Measurements from ENCODE around the gene NELFCD. TPM values are rescaled to one million over a fixed set of nuclear protein-coding genes. Genes with fewer than 3 reads are reported as not detected.
"Not testable (repeated sequence)": the region's sequence is repeated elsewhere in the genome, so short reads cannot be mapped to it uniquely, and the experiment has no call there.

NELFCD gene, protein sequence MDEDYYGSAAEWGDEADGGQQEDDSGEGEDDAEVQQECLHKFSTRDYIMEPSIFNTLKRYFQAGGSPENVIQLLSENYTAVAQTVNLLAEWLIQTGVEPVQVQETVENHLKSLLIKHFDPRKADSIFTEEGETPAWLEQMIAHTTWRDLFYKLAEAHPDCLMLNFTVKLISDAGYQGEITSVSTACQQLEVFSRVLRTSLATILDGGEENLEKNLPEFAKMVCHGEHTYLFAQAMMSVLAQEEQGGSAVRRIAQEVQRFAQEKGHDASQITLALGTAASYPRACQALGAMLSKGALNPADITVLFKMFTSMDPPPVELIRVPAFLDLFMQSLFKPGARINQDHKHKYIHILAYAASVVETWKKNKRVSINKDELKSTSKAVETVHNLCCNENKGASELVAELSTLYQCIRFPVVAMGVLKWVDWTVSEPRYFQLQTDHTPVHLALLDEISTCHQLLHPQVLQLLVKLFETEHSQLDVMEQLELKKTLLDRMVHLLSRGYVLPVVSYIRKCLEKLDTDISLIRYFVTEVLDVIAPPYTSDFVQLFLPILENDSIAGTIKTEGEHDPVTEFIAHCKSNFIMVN
- total RNA-seq (2014; rRNA removed; shearing (Covaris generic)), result 36.8 and 39.8 TPM in 2 replicates

DNA sequence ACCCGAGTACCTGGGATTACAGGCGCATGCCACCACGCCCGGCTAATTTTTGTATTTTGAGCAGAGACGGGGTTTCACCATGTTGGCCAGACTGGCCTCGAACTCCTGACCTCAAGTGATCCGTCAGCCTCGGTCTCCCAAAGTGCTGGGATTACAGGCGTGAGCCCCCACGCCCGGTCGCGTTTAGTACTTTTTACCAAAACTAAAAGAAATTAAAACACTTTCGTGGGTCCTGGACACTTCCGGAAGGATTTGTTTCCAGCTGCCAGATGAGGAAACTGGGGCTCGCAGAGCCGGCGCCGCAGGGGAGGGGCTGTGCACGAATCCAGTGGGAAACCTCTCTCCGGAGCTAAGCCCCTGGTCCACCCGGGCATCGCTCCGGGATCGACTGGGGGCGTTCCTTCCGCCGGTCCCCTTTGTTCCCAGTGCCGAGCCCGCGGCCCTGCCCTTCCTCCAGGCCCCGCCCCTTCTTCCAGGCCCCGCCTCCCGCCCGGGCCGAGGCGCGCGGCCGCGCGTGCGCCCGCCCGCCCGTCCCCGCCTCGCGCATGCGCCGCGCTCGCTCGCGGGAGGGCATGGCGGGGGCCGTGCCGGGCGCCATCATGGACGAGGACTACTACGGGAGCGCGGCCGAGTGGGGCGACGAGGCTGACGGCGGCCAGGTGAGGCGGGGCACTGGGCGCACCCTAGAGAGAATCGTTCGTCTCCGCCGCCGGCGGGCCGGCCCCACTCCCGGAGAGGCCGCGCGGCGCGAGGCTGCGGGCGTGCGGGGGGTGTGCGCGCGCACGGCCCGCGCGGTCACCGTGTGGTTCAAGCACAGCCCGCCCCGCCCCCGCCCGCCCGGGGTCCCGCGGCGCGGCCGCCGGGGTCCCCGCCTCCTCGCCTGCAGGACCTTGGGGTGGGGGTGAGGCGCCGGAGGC lies at the start of gene NELFCD:
NELFCD (plus strand) TSS at position 546 of the 917 bp plus-strand sequence; CDS start at position 600, 54 bp downstream.
- peak; percentile 100 for DNase-seq
- peaks cover under 1% of the 10 kb centered on the region for H3K36me3 ChIP-seq (replicated peaks; ENCODE audit: control insufficient read depth, insufficient read depth, low read length)
- H3K27me3 ChIP-seq (ENCODE audit: control insufficient read depth, insufficient read depth, low read length), result no peaks in the 10 kb centered on the region
- peak within 1 kb of the TSS; percentile 63 for H3K4me3 ChIP-seq (ENCODE audit: insufficient read depth, low read depth, low read length)

GRCh38 chr20:58932170-58932569 lies 48.9 kb upstream of the NELFCD start:
- H3K36me3 ChIP-seq (replicated peaks; ENCODE audit: control insufficient read depth, insufficient read depth, low read length), result no peaks in the 10 kb centered on the region
- no peak overlapping the region for H3K4me3 ChIP-seq (ENCODE audit: insufficient read depth, low read depth, low read length)
- H3K27me3 ChIP-seq (ENCODE audit: control insufficient read depth, insufficient read depth, low read length), result no peaks in the 10 kb centered on the region
- no peak for DNase-seq

- H3K4me3 ChIP-seq (ENCODE audit: insufficient read depth, low read depth, low read length), result no peak overlapping the region
- H3K27me3 ChIP-seq (ENCODE audit: control insufficient read depth, insufficient read depth, low read length), result no peaks in the 10 kb centered on the region
- no peaks in the 10 kb centered on the region for H3K36me3 ChIP-seq (replicated peaks; ENCODE audit: control insufficient read depth, insufficient read depth, low read length)
- no peak for DNase-seq
Observed at GRCh38 chr20:58938078-58938477, 43.0 kb upstream of the NELFCD start.

- Histone ChIP-seq H3K36me3 (replicated peaks; ENCODE audit: control insufficient read depth, insufficient read depth, low read length) (no peaks in the 10 kb centered on the region), H3K27me3 (ENCODE audit: control insufficient read depth, insufficient read depth, low read length) (no peaks in the 10 kb centered on the region), H3K4me3 (ENCODE audit: insufficient read depth, low read depth, low read length) (no peak overlapping the region)
- no peak for DNase-seq
Observed at GRCh38 chr20:58938541-58938940, 42.5 kb upstream of the NELFCD start.

- H3K4me3 ChIP-seq (ENCODE audit: insufficient read depth, low read depth, low read length), result no peak overlapping the region
- DNase-seq, result no peak
- no peaks in the 10 kb centered on the region for H3K27me3 ChIP-seq (ENCODE audit: control insufficient read depth, insufficient read depth, low read length)
- H3K36me3 ChIP-seq (replicated peaks; ENCODE audit: control insufficient read depth, insufficient read depth, low read length), result no peaks in the 10 kb centered on the region
Observed at GRCh38 chr20:58941471-58941870, 39.6 kb upstream of the NELFCD start.

DNA sequence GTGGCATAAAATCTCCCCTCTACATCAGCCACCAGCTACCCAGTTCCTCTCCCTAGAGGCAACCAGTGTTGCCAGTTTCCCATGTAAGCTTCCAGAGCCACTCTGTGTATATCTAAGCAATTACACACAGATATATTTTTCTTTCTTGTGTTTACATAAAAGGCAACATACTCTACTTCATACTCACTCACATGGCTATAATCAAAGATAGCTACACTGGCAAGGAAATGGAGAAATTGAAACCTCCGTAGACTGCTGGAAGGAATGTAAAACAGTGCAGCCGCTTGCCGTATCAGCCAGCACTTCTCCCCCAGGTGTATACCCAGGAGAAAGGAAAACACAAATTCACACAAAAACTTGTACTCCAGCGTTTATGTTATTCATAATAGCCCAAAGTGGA lies 38.5 kb upstream of the NELFCD start:
- no peaks in the 10 kb centered on the region for H3K27me3 ChIP-seq (ENCODE audit: control insufficient read depth, insufficient read depth, low read length)
- no peak for DNase-seq
- H3K36me3 ChIP-seq (replicated peaks; ENCODE audit: control insufficient read depth, insufficient read depth, low read length), result no peaks in the 10 kb centered on the region
- H3K4me3 ChIP-seq (ENCODE audit: insufficient read depth, low read depth, low read length), result no peak overlapping the region

DNA sequence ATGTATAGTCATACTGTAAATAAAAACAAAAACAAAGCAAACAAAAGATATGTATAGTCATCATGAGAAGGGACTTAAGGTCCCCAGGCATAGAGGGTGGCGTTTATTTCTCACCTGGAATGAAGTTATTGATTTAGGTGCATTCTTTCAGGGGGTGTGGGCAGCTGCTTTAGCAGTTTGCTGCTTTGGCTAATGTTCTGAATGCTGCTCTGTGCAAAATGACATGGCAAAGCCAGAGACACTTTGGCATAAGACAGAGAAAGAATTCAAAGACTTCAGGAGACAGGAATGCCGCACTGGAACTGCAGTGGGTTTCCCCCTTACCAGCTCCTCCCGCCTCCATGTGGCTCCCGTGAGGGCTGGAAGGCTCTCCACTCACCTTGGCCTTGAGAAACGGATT lies 36.4 kb upstream of the NELFCD start:
- no peak for DNase-seq
- Histone ChIP-seq H3K27me3 (ENCODE audit: control insufficient read depth, insufficient read depth, low read length) (no peaks in the 10 kb centered on the region), H3K4me3 (ENCODE audit: insufficient read depth, low read depth, low read length) (no peak overlapping the region), H3K36me3 (replicated peaks; ENCODE audit: control insufficient read depth, insufficient read depth, low read length) (no peaks in the 10 kb centered on the region)

- H3K36me3 ChIP-seq (replicated peaks; ENCODE audit: control insufficient read depth, insufficient read depth, low read length), result no peaks in the 10 kb centered on the region
- H3K4me3 ChIP-seq (ENCODE audit: insufficient read depth, low read depth, low read length), result no peak overlapping the region
- H3K27me3 ChIP-seq (ENCODE audit: control insufficient read depth, insufficient read depth, low read length), result no peaks in the 10 kb centered on the region
- no peak for DNase-seq
Observed at GRCh38 chr20:58945965-58946631, 35.0 kb upstream of the NELFCD start.

- not testable (repeated sequence) for H3K27me3 ChIP-seq (ENCODE audit: control insufficient read depth, insufficient read depth, low read length); DNase-seq; H3K36me3 ChIP-seq (replicated peaks; ENCODE audit: control insufficient read depth, insufficient read depth, low read length); H3K4me3 ChIP-seq (ENCODE audit: insufficient read depth, low read depth, low read length)
Observed at GRCh38 chr20:58947797-58948388, 33.2 kb upstream of the NELFCD start.

- Histone ChIP-seq H3K27me3 (ENCODE audit: control insufficient read depth, insufficient read depth, low read length) (no peaks in the 10 kb centered on the region), H3K4me3 (ENCODE audit: insufficient read depth, low read depth, low read length) (no peak overlapping the region), H3K36me3 (replicated peaks; ENCODE audit: control insufficient read depth, insufficient read depth, low read length) (no peaks in the 10 kb centered on the region)
- no peak for DNase-seq
Observed at GRCh38 chr20:58950603-58951002, 30.5 kb upstream of the NELFCD start.

DNA sequence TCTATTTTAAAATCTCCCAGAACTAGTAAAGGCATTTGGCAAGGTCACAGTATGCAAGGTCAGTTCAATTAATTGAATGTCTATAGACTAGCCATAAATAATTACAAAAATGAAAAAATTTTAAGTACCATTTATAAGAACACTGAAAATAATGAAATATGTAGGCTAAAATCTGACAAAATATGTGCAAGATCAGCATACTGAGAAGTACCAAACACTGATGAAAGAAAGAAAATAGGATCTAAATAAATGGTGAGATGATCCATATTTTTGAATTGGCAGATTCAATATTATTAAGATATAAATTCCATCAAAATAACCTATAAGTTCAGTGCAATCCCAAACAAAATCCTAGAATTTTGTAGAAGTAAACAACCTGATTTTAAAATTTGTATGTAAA lies 28.0 kb upstream of the NELFCD start:
- H3K36me3 ChIP-seq (replicated peaks; ENCODE audit: control insufficient read depth, insufficient read depth, low read length), result no peaks in the 10 kb centered on the region
- no peak for DNase-seq
- no peaks in the 10 kb centered on the region for H3K27me3 ChIP-seq (ENCODE audit: control insufficient read depth, insufficient read depth, low read length)

GRCh38 chr20:58956078-58956477 lies 25.0 kb upstream of the NELFCD start:
- no peak for DNase-seq
- no peaks in the 10 kb centered on the region for H3K27me3 ChIP-seq (ENCODE audit: control insufficient read depth, insufficient read depth, low read length)
- H3K36me3 ChIP-seq (replicated peaks; ENCODE audit: control insufficient read depth, insufficient read depth, low read length), result no peaks in the 10 kb centered on the region
- no peak overlapping the region for H3K4me3 ChIP-seq (ENCODE audit: insufficient read depth, low read depth, low read length)

More for the DNA sequence above, 28.0 kb upstream of the NELFCD start:
- no peak overlapping the region for H3K4me3 ChIP-seq (ENCODE audit: insufficient read depth, low read depth, low read length)

- no peak for DNase-seq
- no peaks in the 10 kb centered on the region for H3K27me3 ChIP-seq (ENCODE audit: control insufficient read depth, insufficient read depth, low read length)
- no peaks in the 10 kb centered on the region for H3K36me3 ChIP-seq (replicated peaks; ENCODE audit: control insufficient read depth, insufficient read depth, low read length)
- no peak overlapping the region for H3K4me3 ChIP-seq (ENCODE audit: insufficient read depth, low read depth, low read length)
Observed at GRCh38 chr20:58959652-58960051, 21.4 kb upstream of the NELFCD start.

- no peaks in the 10 kb centered on the region for H3K27me3 ChIP-seq (ENCODE audit: control insufficient read depth, insufficient read depth, low read length)
- peak; percentile 76 for DNase-seq
- H3K36me3 ChIP-seq (replicated peaks; ENCODE audit: control insufficient read depth, insufficient read depth, low read length), result no peaks in the 10 kb centered on the region
- H3K4me3 ChIP-seq (ENCODE audit: insufficient read depth, low read depth, low read length), result no peak overlapping the region
Observed at GRCh38 chr20:58963060-58963584, 17.9 kb upstream of the NELFCD start.
